Measurements from ENCODE around the gene PPP3R1. TPM values are rescaled to one million over a fixed set of nuclear protein-coding genes. Genes with fewer than 3 reads are reported as not detected.

PPP3R1 gene
- total RNA-seq, 1 donor from 2014 or later, result 72.3 TPM

DNA sequence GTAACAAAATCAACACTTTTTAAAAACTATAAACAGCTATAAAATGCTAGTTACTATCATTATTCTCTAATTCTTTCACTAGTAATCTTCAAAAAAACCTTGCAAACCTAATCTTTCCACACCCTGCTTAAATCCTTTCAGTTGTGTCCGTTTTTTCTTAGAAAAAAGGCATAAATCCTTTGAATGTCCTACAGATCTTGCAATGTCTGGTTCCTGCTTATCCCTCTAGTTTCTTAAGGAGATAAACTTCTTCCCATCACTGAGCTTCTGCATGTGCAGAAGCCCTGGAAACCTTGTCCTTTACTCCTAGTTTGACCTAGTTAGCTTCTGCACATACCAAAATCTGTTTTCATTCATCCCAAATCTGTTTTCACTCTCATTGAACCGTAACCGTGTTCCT lies 95.9 kb downstream of the PPP3R1 start:
- H3K4me3 Mint-ChIP-seq (ENCODE audit: unreplicated experiment), result peak overlapping the region; percentile 97
- H3K9me3 Mint-ChIP-seq (ENCODE audit: low read depth), result no peaks in the 10 kb centered on the region
- H3K4me1 Mint-ChIP-seq (ENCODE audit: low read depth), result peaks cover 30% of the 10 kb centered on the region
- no peaks in the 10 kb centered on the region for H3K27me3 Mint-ChIP-seq (ENCODE audit: low read depth)
- H3K27ac Mint-ChIP-seq (ENCODE audit: unreplicated experiment), result peak overlapping the region; percentile 100
- TF ChIP-seq CTCF (IDR thresholded peaks at IDR 0.05), result no peak
- peaks cover 7% of the 10 kb centered on the region for H3K36me3 Mint-ChIP-seq (ENCODE audit: low read depth)
- no peak for DNase-seq (ENCODE audit: low spot score)

GRCh38 chr2:68155618-68156017 lies 96.7 kb downstream of the PPP3R1 start:
- H3K27me3 Mint-ChIP-seq (ENCODE audit: low read depth), result no peaks in the 10 kb centered on the region
- H3K9me3 Mint-ChIP-seq (ENCODE audit: low read depth), result no peaks in the 10 kb centered on the region
- no peak for TF ChIP-seq CTCF (IDR thresholded peaks at IDR 0.05)
- H3K4me3 Mint-ChIP-seq (ENCODE audit: unreplicated experiment), result no peak overlapping the region
- H3K4me1 Mint-ChIP-seq (ENCODE audit: low read depth), result peaks cover 37% of the 10 kb centered on the region
- H3K36me3 Mint-ChIP-seq (ENCODE audit: low read depth), result peaks cover 3% of the 10 kb centered on the region
- no peak for DNase-seq (ENCODE audit: low spot score)
- H3K27ac Mint-ChIP-seq (ENCODE audit: unreplicated experiment), result no peak overlapping the region

DNA sequence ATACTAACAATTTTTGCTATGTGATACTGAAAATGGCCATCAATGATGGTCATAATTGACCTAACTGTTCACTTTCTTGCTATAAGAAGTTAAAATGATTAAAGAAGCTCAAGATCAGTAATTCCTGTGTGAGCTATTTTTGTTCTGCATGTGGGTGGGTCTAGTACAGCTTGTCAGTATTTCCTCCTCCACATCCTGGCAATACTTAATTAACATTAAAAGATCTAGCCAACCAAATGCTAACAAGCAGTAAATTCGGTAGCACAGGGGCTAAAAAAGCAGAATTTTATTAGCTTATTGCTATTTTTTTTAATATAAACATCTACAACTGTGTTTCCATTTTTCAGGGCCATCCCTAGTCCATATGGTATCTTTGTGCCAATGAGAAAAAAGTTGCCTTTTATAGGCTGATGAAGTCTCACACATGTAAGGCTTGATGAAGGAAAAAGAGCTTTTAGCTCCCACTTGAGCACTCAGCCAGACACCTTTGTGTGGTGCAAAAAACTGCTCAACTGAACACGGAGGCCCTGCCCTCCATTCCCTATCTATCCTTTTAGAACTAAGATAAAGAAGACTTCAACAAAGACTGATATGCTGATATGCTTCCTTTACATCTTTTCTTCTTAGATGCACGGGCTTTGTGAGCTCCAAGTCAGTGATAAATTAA lies 99.5 kb downstream of the PPP3R1 start:
- DNase-seq (ENCODE audit: low spot score), result no peak
- H3K36me3 Mint-ChIP-seq (ENCODE audit: low read depth), result no peaks in the 10 kb centered on the region
- H3K4me3 Mint-ChIP-seq (ENCODE audit: unreplicated experiment), result no peak overlapping the region
- no peak for TF ChIP-seq CTCF (IDR thresholded peaks at IDR 0.05)
- no peak overlapping the region for H3K27ac Mint-ChIP-seq (ENCODE audit: unreplicated experiment)
- H3K4me1 Mint-ChIP-seq (ENCODE audit: low read depth), result peaks cover 17% of the 10 kb centered on the region
- no peaks in the 10 kb centered on the region for H3K27me3 Mint-ChIP-seq (ENCODE audit: low read depth)
- no peaks in the 10 kb centered on the region for H3K9me3 Mint-ChIP-seq (ENCODE audit: low read depth)

DNA sequence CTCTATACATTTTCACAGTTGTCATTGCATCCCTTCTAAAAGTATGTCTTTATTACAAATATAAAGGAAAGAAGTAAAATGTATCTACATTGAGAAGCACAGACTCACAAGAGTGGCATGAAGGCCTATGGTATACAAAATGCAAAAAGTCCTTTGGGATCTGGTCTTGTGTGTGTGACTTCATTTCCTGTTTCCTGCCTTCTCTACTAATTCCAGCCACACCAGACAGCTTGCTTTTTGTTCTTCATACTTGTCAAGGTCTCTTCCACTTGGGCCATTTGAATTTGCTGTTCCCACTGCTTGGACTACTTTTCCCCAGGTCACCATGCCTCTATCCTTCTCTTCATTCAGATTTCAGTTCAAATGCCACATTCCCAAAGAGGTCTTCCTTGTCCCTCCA lies 101.3 kb downstream of the PPP3R1 start:
- no peaks in the 10 kb centered on the region for H3K36me3 Mint-ChIP-seq (ENCODE audit: low read depth)
- H3K4me1 Mint-ChIP-seq (ENCODE audit: low read depth), result peaks cover 8% of the 10 kb centered on the region
- no peak for DNase-seq (ENCODE audit: low spot score)
- H3K27me3 Mint-ChIP-seq (ENCODE audit: low read depth), result no peaks in the 10 kb centered on the region
- no peak overlapping the region for H3K4me3 Mint-ChIP-seq (ENCODE audit: unreplicated experiment)
- H3K9me3 Mint-ChIP-seq (ENCODE audit: low read depth), result no peaks in the 10 kb centered on the region
- no peak overlapping the region for H3K27ac Mint-ChIP-seq (ENCODE audit: unreplicated experiment)
- TF ChIP-seq CTCF (IDR thresholded peaks at IDR 0.05), result no peak

GRCh38 chr2:68141875-68142274 lies 110.5 kb downstream of the PPP3R1 start:
- no peaks in the 10 kb centered on the region for H3K9me3 Mint-ChIP-seq (ENCODE audit: low read depth)
- DNase-seq (ENCODE audit: low spot score), result no peak
- no peak overlapping the region for H3K4me3 Mint-ChIP-seq (ENCODE audit: unreplicated experiment)
- no peaks in the 10 kb centered on the region for H3K27me3 Mint-ChIP-seq (ENCODE audit: low read depth)
- H3K36me3 Mint-ChIP-seq (ENCODE audit: low read depth), result peaks cover 9% of the 10 kb centered on the region
- no peaks in the 10 kb centered on the region for H3K4me1 Mint-ChIP-seq (ENCODE audit: low read depth)
- no peak for TF ChIP-seq CTCF (IDR thresholded peaks at IDR 0.05)
- no peak overlapping the region for H3K27ac Mint-ChIP-seq (ENCODE audit: unreplicated experiment)

All from chondrocyte (in vitro differentiated cells).